Kidney (tissue), 14 donors: Measurements from ENCODE around the gene RDH8. TPM values are rescaled to one million over a fixed set of nuclear protein-coding genes. Genes with fewer than 3 reads are reported as not detected.

Source experiments
- DNase-seq, 5 donors: peaks; one replicate each; pipeline ENCODE4 v3.0.0-alpha.2; 2013 to 2020
- FAIRE-seq: peaks from 2 replicates; lab custom pipeline; 2012; peaks lifted over from hg19 to GRCh38; lab: Jason Lieb, UNC
- H3K27ac ChIP-seq, 2 donors: one replicate each; pipeline ENCODE4 v1.7.0; 2013; ENCODE audit warnings: low read depth in 2 of 2, low read length in 2 of 2, inconsistent platforms in 1 of 2
- H3K27me3 ChIP-seq: one replicate; pipeline ENCODE4 v1.7.1; 2013; ENCODE audit warnings: low read length, inconsistent platforms; ENCODE audit not compliant: control insufficient read depth, insufficient read depth
- H3K36me3 ChIP-seq, 3 donors: one replicate each; pipeline versions ENCODE4 v1.7.0 to v1.7.1; 2013; ENCODE audit warnings: low read length in 3 of 3, control low read depth in 1 of 3, inconsistent platforms in 1 of 3; ENCODE audit not compliant: insufficient read depth in 3 of 3, control insufficient read depth in 2 of 3
- H3K4me1 ChIP-seq, 3 donors: one replicate each; pipeline versions ENCODE4 v1.7.0 to v1.7.1; 2013; ENCODE audit warnings: low read length in 3 of 3, inconsistent platforms in 1 of 3, low read depth in 1 of 3; ENCODE audit not compliant: control insufficient read depth in 2 of 3, insufficient read depth in 2 of 3
- H3K4me3 ChIP-seq, 3 donors: one replicate each; pipeline versions ENCODE4 v1.7.0 to v1.8.1; 2013; ENCODE audit warnings: low read length in 3 of 3, control low read depth in 1 of 3, inconsistent platforms in 1 of 3
- H3K9ac ChIP-seq, 3 donors: one replicate each; pipeline versions ENCODE4 v1.7.0 to v1.7.1; 2013; ENCODE audit warnings: low read length in 3 of 3, control low read depth in 1 of 3, inconsistent platforms in 1 of 3
- H3K9me3 ChIP-seq, 3 donors: one replicate each; pipeline versions ENCODE4 v1.7.0 to v1.7.1; 2013; ENCODE audit warnings: low read length in 3 of 3, control low read depth in 1 of 3, inconsistent platforms in 1 of 3; ENCODE audit not compliant: control insufficient read depth in 2 of 3, insufficient read depth in 1 of 3
- CTCF ChIP-seq: IDR thresholded peaks from 3 replicates; pipeline ENCODE4 v1.5.1; 2012; ENCODE audit warnings: mild to moderate bottlenecking, moderate library complexity, borderline replicate concordance; ENCODE audit not compliant: insufficient read depth; ENCODE audit errors: extremely low read depth
- intact Hi-C: fragments of 100-400 bp; cut with DNase I; formaldehyde crosslinking; loops from one replicate; pipeline ENCODE4 v1.11.1; 2022
- polyA plus RNA-seq: library from polyadenylated mRNA; stranded (reverse); fragments of 350-450 nt; fragmentation: Illumina TruSeq; extraction: RNeasy Lipid Tissue Mini Kit (QIAGEN cat#74804); gene quantifications from one replicate; pipeline ENCODE4 v1.2.3, GENCODE V29; 2014; ENCODE audit warnings: low read depth, low replicate concordance; ENCODE audit not compliant: insufficient read depth
- total RNA-seq: library from RNA; stranded (reverse); fragmentation: NEBNext Ultra II Directional; extraction: Animal tissue kit (Norgen Biotek cat#: 25700); gene quantifications from one replicate; pipeline ENCODE4 v1.2.1, GENCODE V29; 2021
- donor health status: control.
- donor health status: control.
- donor health status: control.
- donor health status: control.
- donor health status: control.
- donor health status: DM: yes; HTN: yes; CAD: no.
- donor health status: Normal renal cell carcinoma (clear cell type).

The RDH8 gene
- total and polyA plus RNA-seq, 2 donors from 2014 or later: not detected

GRCh38 chr19:9981406-9982260 is 31.6 kb upstream of the RDH8 start:
- Histone ChIP-seq H3K9me3 (no peaks in the 10 kb centered on the region), H3K4me1 (no peaks in the 10 kb centered on the region), H3K4me3 (no peak overlapping the region), H3K9ac (no peak overlapping the region), H3K36me3 (no peaks in the 10 kb centered on the region), H3K27ac (no peak overlapping the region), H3K27me3 (no peaks in the 10 kb centered on the region)
- FAIRE-seq (no peak), DNase-seq (no peak)
- no peak for TF ChIP-seq CTCF
- intact Hi-C loops: no loop called here

GRCh38 chr19:9986787-9987281 is 26.4 kb upstream of the RDH8 start:
- intact Hi-C loops: no loop called here
- DNase-seq (no peak), FAIRE-seq (no peak)
- H3K9me3 ChIP-seq: no peaks in the 10 kb centered on the region
- no peak overlapping the region for H3K4me3 ChIP-seq
- no peaks in the 10 kb centered on the region for H3K4me1 ChIP-seq
- TF ChIP-seq CTCF: no peak
- H3K36me3 ChIP-seq: no peaks in the 10 kb centered on the region
- H3K27ac ChIP-seq: no peak overlapping the region
- H3K27me3 ChIP-seq: no peaks in the 10 kb centered on the region
- no peak overlapping the region for H3K9ac ChIP-seq

- H3K4me3 ChIP-seq: no peak overlapping the region
These were observed 23.8 kb upstream of the RDH8 start for GRCh38 chr19:9989504-9989903.

More at GRCh38 chr19:9989504-9989903, 23.8 kb upstream of the RDH8 start:
- Histone ChIP-seq H3K27ac (no peak overlapping the region), H3K4me1 (no peaks in the 10 kb centered on the region), H3K9ac (no peak overlapping the region), H3K36me3 (no peaks in the 10 kb centered on the region), H3K9me3 (no peaks in the 10 kb centered on the region), H3K27me3 (no peaks in the 10 kb centered on the region)
- DNase-seq: no peak
- no peak for FAIRE-seq
- intact Hi-C loops: no loop called here
- no peak for TF ChIP-seq CTCF
